Osteocyte (in vitro differentiated cells): ENCODE data around the gene IFT172. TPM values are rescaled to one million over a fixed set of nuclear protein-coding genes. Genes with fewer than 3 reads are reported as not detected.

Source experiments
- DNase-seq: peaks from one replicate; pipeline ENCODE4 v3.0.0; 2021; ENCODE audit warnings: mixed read lengths; ENCODE audit not compliant: unreplicated experiment; ENCODE audit errors: extremely low spot score
- H3K27ac Mint-ChIP-seq: one replicate; pipeline ENCODE4 v1.8.0; 2021; ENCODE audit warnings: mild to moderate bottlenecking, mixed read lengths; ENCODE audit not compliant: unreplicated experiment
- H3K27me3 Mint-ChIP-seq: one replicate; pipeline ENCODE4 v1.8.0; 2021; ENCODE audit warnings: mixed read lengths; ENCODE audit not compliant: unreplicated experiment
- H3K36me3 Mint-ChIP-seq: one replicate; pipeline ENCODE4 v1.8.0; 2021; ENCODE audit warnings: mixed read lengths; ENCODE audit not compliant: unreplicated experiment
- H3K4me1 Mint-ChIP-seq: one replicate; pipeline ENCODE4 v1.8.0; 2021; ENCODE audit warnings: mixed read lengths; ENCODE audit not compliant: unreplicated experiment
- H3K4me3 Mint-ChIP-seq: one replicate; pipeline ENCODE4 v1.8.0; 2021; ENCODE audit warnings: mild to moderate bottlenecking, moderate library complexity, mixed read lengths; ENCODE audit not compliant: unreplicated experiment
- H3K9me3 Mint-ChIP-seq: one replicate; pipeline ENCODE4 v1.8.0; 2021; ENCODE audit warnings: mixed read lengths; ENCODE audit not compliant: unreplicated experiment
- CTCF ChIP-seq: fragments of 200-600 bp; sonication (generic); IDR thresholded peaks from 2 replicates; pipeline ENCODE4 v1.5.0; 2021; ENCODE audit warnings: antibody characterized with exemption, mild to moderate bottlenecking, moderate library complexity
- total RNA-seq: library from RNA; stranded (reverse); gene quantifications from 2 replicates; pipeline ENCODE4 v1.2.1, GENCODE V29; 2021

Gene IFT172
- total RNA-seq, 1 donor from 2014 or later, result 42.5 TPM

GRCh38 chr2:27448381-27448780, 41.2 kb downstream of the IFT172 start:
- H3K27ac Mint-ChIP-seq, result no peak overlapping the region
- H3K27me3 Mint-ChIP-seq, result no peaks in the 10 kb centered on the region
- H3K4me3 Mint-ChIP-seq, result no peak overlapping the region
- no peak for TF ChIP-seq CTCF
- H3K36me3 Mint-ChIP-seq, result peaks cover 43% of the 10 kb centered on the region
- no peaks in the 10 kb centered on the region for H3K9me3 Mint-ChIP-seq
- no peak for DNase-seq
- H3K4me1 Mint-ChIP-seq, result no peaks in the 10 kb centered on the region

- Mint-ChIP-seq H3K27me3 (no peaks in the 10 kb centered on the region), H3K27ac (no peak overlapping the region), H3K4me3 (no peak overlapping the region), H3K9me3 (no peaks in the 10 kb centered on the region), H3K4me1 (no peaks in the 10 kb centered on the region), H3K36me3 (peaks cover 43% of the 10 kb centered on the region)
- DNase-seq, result no peak
- TF ChIP-seq CTCF, result no peak
Observed at GRCh38 chr2:27446057-27446456, 43.5 kb downstream of the IFT172 start.

GRCh38 chr2:27445615-27446014, 43.9 kb downstream of the IFT172 start:
- no peaks in the 10 kb centered on the region for H3K4me1 Mint-ChIP-seq
- no peak for TF ChIP-seq CTCF
- no peak for DNase-seq
- H3K9me3 Mint-ChIP-seq, result no peaks in the 10 kb centered on the region
- H3K27me3 Mint-ChIP-seq, result no peaks in the 10 kb centered on the region
- H3K36me3 Mint-ChIP-seq, result peaks cover 46% of the 10 kb centered on the region
- H3K4me3 Mint-ChIP-seq, result no peak overlapping the region
- no peak overlapping the region for H3K27ac Mint-ChIP-seq

GRCh38 chr2:27445155-27445554, 44.4 kb downstream of the IFT172 start:
- no peak for DNase-seq
- H3K27ac Mint-ChIP-seq, result no peak overlapping the region
- no peak overlapping the region for H3K4me3 Mint-ChIP-seq
- peaks cover 49% of the 10 kb centered on the region for H3K36me3 Mint-ChIP-seq
- H3K9me3 Mint-ChIP-seq, result no peaks in the 10 kb centered on the region
- H3K27me3 Mint-ChIP-seq, result no peaks in the 10 kb centered on the region
- no peak for TF ChIP-seq CTCF
- no peaks in the 10 kb centered on the region for H3K4me1 Mint-ChIP-seq

GRCh38 chr2:27442920-27443282, 46.6 kb downstream of the IFT172 start:
- Mint-ChIP-seq H3K36me3 (peaks cover 44% of the 10 kb centered on the region), H3K9me3 (no peaks in the 10 kb centered on the region), H3K4me1 (no peaks in the 10 kb centered on the region), H3K27me3 (no peaks in the 10 kb centered on the region), H3K27ac (no peak overlapping the region), H3K4me3 (no peak overlapping the region)
- TF ChIP-seq CTCF, result no peak
- DNase-seq, result no peak
